GM11168 (cell line): ENCODE data around the gene PRR12.

ENCODE experiments used
- in situ Hi-C: fragments of 300-500 bp; cut with MboI; formaldehyde crosslinking; loops from one replicate; pipeline ENCODE4 v1.12.0; 2022; ENCODE audit warnings: low sequenced_read_pairs; ENCODE audit not compliant: unreplicated experiment

The PRR12 gene

DNA sequence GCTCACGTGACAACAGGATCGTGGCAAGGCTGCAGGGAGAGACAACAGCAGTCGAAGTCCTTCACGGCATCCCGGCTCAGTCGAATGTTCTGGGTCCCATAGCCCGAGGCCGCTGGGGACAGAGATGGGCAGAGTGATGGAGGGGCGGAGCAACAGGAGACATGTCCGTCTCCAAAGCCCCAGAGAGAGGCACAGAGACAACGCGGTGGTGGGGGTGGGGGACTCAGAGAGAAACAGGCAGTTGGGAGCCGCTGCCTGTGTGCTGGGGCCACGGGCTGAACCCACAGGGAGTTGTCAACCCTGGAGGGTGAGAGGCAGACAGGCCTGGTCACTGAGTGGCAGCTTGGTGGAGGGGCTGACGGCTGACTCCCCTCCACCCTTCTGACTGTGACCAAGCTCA, 31.1 kb upstream of the PRR12 start:
- in situ Hi-C loops: no loop called here

DNA sequence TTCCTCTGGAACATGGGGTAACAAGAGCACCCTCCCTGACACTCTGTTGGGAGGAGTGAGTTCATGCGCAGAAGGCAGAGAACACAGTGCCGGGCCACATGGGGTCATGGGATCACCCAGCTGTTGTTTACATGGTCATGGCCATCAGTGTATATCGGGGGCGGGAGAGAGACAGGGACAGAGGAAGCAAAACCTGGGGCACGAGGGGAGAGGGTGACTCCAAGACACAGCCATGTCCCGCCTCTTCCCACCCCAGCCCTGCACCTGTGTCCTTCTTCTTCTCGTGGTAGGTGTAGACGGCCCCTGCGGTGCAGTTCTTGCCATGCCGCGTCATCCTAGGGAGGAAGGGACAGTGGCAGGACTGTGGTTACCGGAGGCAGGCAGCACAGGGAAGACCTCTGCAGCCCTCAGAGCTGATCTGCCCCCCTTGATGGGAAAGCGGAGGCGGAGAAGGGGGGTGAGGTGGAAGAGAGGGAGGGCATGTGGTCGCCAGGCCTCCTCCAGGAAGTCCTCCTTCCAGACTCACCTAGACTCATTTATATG, 30.6 kb upstream of the PRR12 start:
- in situ Hi-C loops: no loop called here

DNA sequence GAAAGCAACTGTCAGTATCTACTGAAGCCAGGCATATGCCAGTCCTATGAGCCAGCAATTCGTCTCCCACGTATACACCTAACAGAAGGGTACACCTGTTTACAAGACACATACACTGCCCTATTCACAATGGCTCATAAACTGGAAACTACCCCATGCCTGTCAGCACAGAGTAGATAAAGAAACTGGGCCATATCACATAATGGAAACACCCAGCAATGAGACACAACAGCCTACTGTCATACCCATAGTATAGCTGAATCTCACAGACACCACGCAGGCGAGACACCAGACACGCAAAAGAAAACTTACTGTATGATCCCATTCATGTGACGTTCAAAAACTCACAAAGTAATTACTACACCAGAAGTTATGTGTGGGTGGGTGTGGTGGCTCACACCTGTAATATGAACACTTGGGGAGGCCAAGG, 26.4 kb upstream of the PRR12 start:
- in situ Hi-C loops: no loop called here

DNA sequence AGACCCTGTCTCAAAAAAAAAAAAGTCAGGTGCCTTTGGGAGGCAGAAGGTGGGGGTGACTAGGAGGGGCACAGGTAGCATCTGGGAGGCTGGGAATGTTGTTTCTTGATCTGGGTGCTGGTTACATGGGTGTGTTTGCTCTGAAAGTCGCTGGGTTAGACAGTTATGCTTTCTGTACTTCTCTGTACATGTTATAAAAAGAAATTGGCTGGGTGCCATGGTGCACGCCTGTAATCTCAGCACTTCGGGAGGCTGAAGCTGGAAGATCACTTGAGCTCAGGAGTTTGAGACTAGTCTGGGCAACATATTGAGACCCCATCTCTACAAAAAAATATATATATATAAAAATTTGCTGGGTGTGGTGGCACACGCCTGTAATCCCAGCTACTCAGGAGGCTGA, 25.7 kb upstream of the PRR12 start:
- in situ Hi-C loops: no loop called here

DNA sequence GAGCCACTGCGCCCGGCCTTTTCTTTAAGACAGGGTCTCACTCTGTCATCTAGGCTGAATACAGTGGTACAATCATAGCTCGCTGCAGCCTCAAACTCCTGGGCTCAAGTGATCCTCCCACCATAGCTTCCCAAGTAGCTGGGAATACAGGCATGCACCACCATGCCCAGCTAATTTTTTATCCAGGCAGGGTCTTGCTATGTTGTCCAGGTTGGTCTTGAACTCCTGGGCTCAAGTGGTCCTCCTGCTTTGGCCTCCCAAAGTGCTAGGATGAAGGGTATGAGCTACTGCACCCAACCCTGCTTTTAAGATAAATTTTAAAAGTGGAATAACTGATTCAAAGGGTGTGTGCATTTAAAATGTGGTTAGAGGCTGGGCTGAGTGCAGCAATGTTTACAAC, 24.7 kb upstream of the PRR12 start:
- in situ Hi-C loops: no loop called here

GRCh38 chr19:49567861-49568441, 23.0 kb upstream of the PRR12 start:
- in situ Hi-C loops: no loop called here

GRCh38 chr19:49570138-49570856, 20.7 kb upstream of the PRR12 start:
- in situ Hi-C loops: no loop called here

GRCh38 chr19:49570997-49571676, 19.8 kb upstream of the PRR12 start:
- in situ Hi-C loops: no loop called here

GRCh38 chr19:49573009-49573408, 18.0 kb upstream of the PRR12 start:
- in situ Hi-C loops: no loop called here

DNA sequence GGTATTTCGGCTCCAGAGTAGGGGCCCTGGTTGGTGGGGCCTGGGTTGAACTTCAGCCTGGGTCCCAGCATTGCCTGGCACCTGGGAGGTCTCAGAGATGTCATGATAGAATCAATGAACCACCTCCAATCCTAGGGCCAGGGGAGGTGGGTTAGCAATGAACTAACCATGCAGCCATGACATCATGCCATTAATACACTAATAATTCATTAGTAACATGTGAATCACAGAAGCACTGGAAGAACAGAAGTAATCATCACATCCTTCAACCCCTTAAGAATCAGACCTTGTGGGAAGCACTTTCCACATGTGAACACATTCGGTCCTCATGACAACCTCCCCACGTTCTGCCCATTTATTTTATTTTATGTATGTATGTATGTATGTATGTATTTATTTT, 17.6 kb upstream of the PRR12 start:
- in situ Hi-C loops: no loop called here

DNA sequence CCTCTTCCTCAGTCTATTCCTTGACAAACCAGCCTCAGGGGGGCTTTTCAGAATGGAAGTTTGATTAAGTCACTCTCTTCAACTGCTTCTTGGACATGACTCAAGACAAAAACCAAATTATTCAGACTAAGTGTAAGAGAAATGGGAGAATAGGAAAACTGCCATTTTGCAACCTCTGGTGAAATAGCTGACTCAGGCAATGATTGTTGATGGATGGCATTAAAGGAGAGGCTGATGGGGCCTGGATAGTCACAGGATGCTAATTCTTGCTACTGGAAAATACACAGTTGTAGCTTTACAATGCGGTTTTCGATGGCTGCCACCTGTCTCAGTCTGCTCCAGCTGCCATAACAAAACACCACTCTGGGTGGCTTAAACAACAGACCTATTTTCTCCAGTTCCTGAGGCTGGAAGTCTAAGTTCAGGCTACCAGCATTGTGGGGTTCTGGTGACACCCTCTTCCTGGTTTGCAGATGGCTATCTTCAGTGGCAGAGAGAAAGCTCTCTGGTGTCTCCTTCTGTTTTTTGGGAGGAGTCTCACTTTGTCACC, 16.7 kb upstream of the PRR12 start:
- in situ Hi-C loops: no loop called here

- in situ Hi-C loops: no loop called here
These were observed 11.8 kb upstream of the PRR12 start for GRCh38 chr19:49579193-49579592.

DNA sequence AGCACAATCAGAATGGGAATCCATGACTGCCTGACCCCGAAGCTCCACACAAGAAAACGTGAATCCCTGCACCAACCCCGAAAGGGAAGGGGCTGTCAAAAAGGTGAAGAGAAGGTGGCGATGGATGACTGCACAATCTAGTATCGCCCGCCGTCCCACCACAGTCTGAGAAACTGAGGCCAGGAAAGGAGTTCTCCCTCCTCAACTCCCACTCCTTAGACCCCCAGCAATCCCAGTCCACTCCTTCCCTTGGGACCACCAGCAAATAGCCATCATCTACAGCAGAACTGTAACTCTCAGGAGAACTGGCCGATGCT, 11.1 kb upstream of the PRR12 start:
- in situ Hi-C loops: no loop called here

GRCh38 chr19:49580264-49581006, 10.5 kb upstream of the PRR12 start, which contains the start of gene NOSIP:
Gene NOSIP, minus strand, starts transcription at chr19:49580556. Its CDS starts 19,865 bp downstream, at chr19:49560691.
- in situ Hi-C loops: no loop called here

GRCh38 chr19:49581007-49581508, 9.9 kb upstream of the PRR12 start, which contains the start of gene PRRG2:
Gene PRRG2, plus strand, starts transcription at chr19:49581316. Its CDS starts 1,904 bp downstream, at chr19:49583220.
- in situ Hi-C loops: no loop called here

DNA sequence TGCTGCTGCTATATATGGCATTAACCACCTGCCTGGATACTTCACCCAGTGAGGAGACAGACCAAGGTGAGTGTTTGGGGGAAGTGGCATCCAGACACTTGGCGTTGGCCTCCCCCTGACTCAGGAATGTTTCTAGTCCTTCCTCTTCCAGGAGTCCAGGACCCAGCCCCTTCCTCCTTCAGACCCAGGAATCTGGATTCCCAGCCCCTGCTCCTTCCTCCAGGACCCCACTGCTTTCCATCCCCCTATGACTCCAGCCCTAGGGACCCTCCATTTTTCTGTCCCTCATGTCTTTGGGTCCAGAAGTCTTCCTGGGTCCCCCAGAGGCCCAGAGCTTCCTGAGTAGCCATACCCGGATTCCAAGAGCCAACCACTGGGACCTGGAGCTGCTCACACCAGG, 7.7 kb upstream of the PRR12 start:
- in situ Hi-C loops: no loop called here

DNA sequence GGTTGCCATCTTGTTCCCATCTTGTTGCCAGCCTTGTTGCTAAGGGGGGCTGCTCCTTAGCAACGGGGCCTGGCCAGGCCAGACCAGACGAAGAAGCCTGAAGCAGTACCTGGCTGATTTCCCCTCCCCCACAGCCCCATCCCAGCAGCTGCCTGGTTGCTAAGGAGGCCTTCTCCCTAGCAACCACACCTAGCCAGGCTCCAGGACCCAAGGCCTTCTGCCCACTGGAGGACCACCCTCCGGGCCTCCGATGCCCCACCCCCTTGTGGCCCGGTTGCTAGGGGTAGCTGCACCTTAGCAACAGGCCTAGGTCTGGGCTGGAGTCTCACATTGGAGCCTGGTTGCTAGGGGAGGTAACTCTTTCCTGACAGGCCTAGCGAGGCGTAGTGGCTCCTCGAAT, 6.0 kb upstream of the PRR12 start:
- in situ Hi-C loops: no loop called here

DNA sequence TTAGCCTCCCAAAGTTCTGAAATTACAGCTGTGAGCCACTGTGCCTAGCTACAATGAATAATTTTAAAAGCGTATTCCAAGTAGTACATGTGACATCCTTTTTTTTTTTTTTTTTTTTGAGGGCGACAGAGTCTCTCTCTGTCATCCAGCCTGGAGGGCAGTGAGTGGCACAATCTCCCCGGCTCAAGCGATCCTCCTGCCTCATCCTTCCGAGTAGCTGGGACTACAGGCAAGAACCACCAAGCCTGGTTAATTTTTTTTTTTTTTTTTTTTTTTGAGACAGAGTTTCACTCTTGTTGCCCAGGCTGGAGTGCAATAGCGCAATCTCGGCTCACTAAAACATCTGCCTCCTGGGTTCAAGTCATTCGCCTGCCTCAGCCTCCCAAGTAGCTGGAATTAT, 3.8 kb upstream of the PRR12 start:
- in situ Hi-C loops: no loop called here

DNA sequence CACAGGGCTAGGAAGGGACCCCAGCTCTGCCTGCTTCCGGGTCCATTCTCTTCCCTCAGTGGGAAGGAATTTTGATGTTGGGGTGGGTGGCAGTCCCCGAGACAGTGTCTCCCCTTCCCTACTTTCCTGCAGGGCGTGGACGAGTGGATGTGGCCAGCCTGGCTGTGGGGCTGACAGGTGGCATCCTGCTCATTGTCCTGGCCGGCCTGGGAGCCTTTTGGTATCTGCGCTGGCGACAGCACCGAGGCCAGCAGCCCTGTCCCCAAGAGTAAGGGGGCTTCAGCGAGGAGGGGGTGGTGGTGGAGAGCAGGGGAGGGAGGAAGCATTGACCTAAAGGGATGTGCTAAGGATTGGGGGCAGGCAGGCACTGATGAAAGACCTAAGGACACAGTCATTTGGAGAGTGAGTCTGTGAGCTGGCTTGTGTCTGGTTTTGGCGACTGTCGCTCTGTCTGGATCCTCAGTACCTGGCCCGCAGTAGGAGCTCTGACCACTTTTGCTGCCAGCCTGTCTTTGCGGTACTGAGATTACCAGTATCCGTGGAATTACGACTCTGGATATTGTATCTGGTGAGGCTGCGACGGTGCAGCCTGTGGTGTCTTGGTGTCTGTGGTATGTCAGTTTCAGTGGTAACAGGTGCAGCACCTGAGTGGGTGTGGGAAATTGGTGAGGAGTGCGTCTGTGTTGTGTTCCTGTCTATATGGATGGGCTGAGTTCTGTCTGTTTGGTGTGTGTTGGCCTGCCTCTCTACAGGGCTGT, 2.4 kb upstream of the PRR12 start:
- in situ Hi-C loops: no loop called here
